BJ (cell line): Measurements from ENCODE around the gene NNMT. TPM values are rescaled to one million over a fixed set of nuclear protein-coding genes. Genes with fewer than 3 reads are reported as not detected.
"Not testable (repeated sequence)": the region's sequence is repeated elsewhere in the genome, so short reads cannot be mapped to it uniquely, and the experiment has no call there.

ENCODE experiments used
- CTCF ChIA-PET: fragments of 350-600 bp; formaldehyde crosslinking; extraction: SDS; loops from one replicate; lab custom pipeline; 2021; ENCODE audit warnings: antibody characterized with exemption, inconsistent platforms; lab: Yijun Ruan, JAX
- POLR2A ChIA-PET: fragments of 300-600 bp; sonication (Branson Sonifier 250); formaldehyde crosslinking; extraction: SDS; loops from one replicate; lab custom pipeline; 2021; ENCODE audit warnings: antibody characterized with exemption; lab: Charles Lee
- DNase-seq: peaks from one replicate; pipeline ENCODE4 v3.0.0-alpha.2; 2011; ENCODE audit warnings: low read depth
- H3K27me3 ChIP-seq: 2 replicates; pipeline ENCODE4 v1.6.0; 2011; ENCODE audit warnings: low read length; ENCODE audit not compliant: control insufficient read depth, insufficient read depth
- H3K36me3 ChIP-seq: 2 replicates; pipeline ENCODE4 v1.5.1; 2011; ENCODE audit warnings: low read length; ENCODE audit not compliant: control insufficient read depth, insufficient read depth
- H3K4me3 ChIP-seq: 2 replicates; pipeline ENCODE4 v1.5.1; 2011; ENCODE audit warnings: low read depth, mild to moderate bottlenecking, control low read depth, low read length
- polyA plus RNA-seq: library from polyadenylated mRNA; depleted of rRNA; stranded (reverse); fragments of >200 nt; gene quantifications from 2 replicates; pipeline ENCODE4 v1.2.3, GENCODE V29; 2011
- TF ChIP-seq, protein P1 (sequence below): IDR thresholded peaks from 2 replicates; pipeline ENCODE4 v1.5.1; 2011; ENCODE audit warnings: low read depth, mild to moderate bottlenecking, control low read depth, inconsistent platforms, low read length, moderate library complexity; ENCODE audit not compliant: insufficient read depth

The NNMT gene
- polyA plus RNA-seq, 1 experiment = 724 TPM

DNA sequence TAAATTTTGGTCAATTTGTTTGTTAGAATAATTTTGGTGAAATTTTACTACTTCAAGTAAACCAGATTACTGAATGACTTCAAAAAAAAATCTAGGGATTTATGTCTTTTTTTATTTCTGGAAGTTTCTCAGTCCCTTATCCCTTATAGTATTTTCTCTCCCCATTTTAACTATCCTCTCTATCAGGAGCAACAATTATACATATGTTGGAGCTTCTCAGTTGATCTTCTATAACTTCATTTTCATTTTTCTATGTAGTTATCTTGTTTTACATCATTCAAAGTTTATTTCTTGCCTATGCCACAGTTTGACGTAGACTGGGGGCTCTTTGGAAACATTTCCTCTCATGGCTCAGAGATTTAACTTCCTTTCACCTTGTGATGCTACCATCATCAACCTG, 34.2 kb downstream of the NNMT start:
- TF ChIP-seq, protein P1, sequence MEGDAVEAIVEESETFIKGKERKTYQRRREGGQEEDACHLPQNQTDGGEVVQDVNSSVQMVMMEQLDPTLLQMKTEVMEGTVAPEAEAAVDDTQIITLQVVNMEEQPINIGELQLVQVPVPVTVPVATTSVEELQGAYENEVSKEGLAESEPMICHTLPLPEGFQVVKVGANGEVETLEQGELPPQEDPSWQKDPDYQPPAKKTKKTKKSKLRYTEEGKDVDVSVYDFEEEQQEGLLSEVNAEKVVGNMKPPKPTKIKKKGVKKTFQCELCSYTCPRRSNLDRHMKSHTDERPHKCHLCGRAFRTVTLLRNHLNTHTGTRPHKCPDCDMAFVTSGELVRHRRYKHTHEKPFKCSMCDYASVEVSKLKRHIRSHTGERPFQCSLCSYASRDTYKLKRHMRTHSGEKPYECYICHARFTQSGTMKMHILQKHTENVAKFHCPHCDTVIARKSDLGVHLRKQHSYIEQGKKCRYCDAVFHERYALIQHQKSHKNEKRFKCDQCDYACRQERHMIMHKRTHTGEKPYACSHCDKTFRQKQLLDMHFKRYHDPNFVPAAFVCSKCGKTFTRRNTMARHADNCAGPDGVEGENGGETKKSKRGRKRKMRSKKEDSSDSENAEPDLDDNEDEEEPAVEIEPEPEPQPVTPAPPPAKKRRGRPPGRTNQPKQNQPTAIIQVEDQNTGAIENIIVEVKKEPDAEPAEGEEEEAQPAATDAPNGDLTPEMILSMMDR = no peak
- Histone ChIP-seq H3K36me3 (no peaks in the 10 kb centered on the region), H3K4me3 (no peak overlapping the region), H3K27me3 (no peaks in the 10 kb centered on the region)
- POLR2A ChIA-PET = no interaction called here
- CTCF ChIA-PET = interaction anchor here (2.3 to 3.7 kb wide), 2 partner anchors 10 to 49 kb away, joined by 8 to 18 read pairs; no protein-coding TSS in a partner anchor
- DNase-seq = no peak

DNA sequence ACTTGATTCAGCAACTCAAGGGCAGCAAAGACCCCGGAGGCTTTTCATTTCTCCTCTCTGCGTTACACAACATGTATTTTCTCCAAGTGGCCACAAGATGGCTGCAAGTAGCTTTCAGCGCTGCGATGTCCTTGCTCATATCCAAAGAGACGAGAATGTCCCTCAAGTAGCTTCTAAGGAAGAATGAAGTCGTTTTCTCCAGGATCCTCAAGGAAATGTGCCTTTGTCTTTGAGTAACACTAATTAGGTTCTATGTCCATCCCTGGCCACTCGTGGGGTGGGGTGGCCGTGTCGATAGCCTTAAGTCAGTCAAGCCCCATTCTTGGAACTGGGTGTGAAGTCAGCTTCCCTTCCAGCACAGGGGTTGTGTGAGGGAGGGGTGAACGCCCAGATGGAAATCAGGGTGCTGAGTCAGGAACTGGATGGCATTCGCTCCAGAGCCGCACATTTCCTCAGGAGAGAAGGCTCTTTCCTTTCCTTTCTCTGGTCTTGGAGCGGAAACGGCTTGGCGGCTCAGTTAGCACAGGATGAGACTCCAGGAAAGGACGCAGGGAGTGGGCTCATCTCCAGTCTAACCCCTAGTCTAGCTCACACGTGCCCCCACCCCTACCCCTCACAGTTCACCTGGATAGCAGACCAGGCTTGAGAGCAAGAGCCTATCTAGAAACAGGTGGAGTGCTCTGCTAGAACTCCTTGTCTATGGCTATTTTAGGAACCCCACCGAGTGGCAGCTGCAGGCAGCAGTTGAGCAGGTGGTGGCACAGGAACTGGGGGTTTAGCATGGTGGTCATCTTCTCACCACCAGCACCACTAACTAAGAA, 44.3 kb downstream of the NNMT start:
- no peak for DNase-seq
- ChIA-PET POLR2A (no interaction called here), CTCF (interaction anchor here (0.6 to 2.6 kb wide), 23 partner anchors 10 to 938 kb away, joined by 3 to 24 read pairs (median 4); no protein-coding TSS in a partner anchor)
- Histone ChIP-seq H3K27me3 (no peaks in the 10 kb centered on the region), H3K4me3 (peak overlapping the region; percentile 28), H3K36me3 (no peaks in the 10 kb centered on the region)
- TF ChIP-seq, protein P1 = peak; percentile 86

DNA sequence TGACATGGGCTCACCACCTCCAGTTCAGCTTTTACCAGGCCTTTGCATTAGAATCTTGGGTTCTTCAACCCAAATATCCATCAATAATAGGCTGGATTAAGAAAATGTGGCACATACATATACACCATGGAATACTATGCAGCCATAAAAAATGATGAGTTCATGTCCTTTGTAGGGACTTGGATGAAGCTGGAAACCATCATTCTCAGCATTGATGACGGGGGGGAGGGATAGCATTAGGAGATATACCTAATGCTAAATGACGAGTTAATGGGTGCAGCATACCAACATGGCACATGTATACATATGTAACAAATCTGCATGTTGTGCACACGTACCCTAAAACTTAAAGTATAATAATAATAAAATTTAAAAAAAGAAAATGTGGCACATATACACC, 45.5 kb downstream of the NNMT start:
- CTCF ChIA-PET = interaction anchor here (0.9 to 2.6 kb wide), 2 partner anchors 56 to 61 kb away, joined by 3 to 24 read pairs; no protein-coding TSS in a partner anchor
- POLR2A ChIA-PET, H3K36me3 ChIP-seq, H3K4me3 ChIP-seq, DNase-seq, H3K27me3 ChIP-seq: not testable (repeated sequence)

DNA sequence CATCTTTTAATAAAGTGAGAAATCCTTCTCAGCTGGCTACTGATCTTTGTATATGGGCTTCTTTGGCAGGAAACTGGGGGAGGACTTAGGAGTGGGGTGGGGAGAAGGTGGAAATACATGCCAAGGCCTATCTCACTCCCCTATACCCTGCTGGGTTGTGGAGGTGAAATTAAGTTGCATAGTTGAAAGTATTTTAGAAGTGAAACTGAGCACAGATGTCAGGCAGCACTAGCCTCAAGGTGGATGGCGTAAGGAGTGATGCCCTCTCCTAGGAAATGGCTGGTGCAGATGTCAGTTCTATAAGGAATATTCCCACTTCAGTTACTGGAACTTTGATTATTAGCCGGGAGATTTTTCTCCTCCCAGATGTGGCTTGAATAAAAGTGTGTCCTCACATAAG, 46.3 kb downstream of the NNMT start:
- ChIA-PET POLR2A (no interaction called here), CTCF (interaction anchor here (2.6 kb wide), 1 partner anchor 62 kb away, joined by 24 read pairs; no protein-coding TSS in a partner anchor)
- Histone ChIP-seq H3K36me3 (no peaks in the 10 kb centered on the region), H3K27me3 (no peaks in the 10 kb centered on the region), H3K4me3 (no peak overlapping the region)
- TF ChIP-seq, protein P1 = no peak
- no peak for DNase-seq

DNA sequence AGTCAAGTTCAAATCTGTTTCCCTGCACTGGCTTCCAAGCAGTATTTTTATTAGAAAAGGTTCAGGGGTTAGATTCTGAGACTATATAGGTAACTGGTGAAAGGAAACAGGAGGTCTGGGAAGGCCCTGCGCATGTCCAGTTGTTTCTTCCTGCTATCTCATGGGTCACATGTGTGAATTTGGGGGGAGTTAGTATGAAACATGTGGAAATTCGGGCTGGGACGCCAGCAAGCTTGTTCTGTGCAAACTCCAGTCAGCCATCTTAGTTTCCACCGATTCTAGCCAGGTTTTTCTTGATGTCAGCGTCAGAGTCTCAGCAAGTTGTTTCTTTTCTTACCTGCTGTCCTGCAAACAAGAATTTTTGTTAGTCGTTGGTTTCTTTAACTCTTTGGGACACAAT, 46.8 kb downstream of the NNMT start:
- Histone ChIP-seq H3K4me3 (no peak overlapping the region), H3K27me3 (no peaks in the 10 kb centered on the region), H3K36me3 (no peaks in the 10 kb centered on the region)
- POLR2A ChIA-PET = no interaction called here
- no peak for DNase-seq
- CTCF ChIA-PET = no interaction called here
- TF ChIP-seq, protein P1 = no peak
